ENCODE measurements around the gene TACR2. TPM values are rescaled to one million over a fixed set of nuclear protein-coding genes. Genes with fewer than 3 reads are reported as not detected.

Gene TACR2
- polyA plus RNA-seq, 2 of the 4 experiments (the other 2 are of a cell fraction), result 0.09 to 0.16 TPM

DNA sequence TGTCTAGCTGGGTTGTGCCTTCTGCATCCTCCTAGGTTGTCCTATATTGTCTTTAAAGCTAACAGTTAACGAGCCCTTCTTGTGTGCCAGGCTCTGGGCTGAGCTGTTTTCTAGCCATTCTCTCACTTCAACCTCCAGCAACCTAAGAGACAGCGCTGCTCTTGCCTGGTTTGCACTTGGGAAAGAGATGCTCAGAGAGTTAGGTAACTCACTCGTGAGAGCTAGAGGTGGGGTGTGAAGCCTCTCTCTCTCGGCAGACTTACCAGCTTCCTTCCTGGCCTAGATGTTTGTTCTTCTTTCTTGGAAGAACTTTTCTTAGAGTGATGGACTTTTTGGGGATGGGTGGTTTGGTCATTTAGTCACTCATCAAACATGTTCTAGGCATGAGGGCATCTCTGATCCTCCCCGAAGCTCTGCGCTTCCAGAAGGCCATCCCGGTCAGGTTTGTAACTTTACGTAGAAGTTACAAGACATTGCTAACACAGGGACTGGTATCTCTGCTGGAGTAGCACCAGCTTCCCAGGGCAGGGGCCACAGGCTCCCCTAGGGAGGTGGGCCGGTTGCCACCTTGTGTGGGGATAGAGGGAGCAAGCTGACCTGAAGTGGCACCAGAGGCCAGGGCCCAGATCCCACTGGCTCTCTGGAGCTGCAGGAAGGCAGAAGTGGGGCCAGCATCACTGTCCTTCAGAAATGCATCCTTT lies 48.9 kb upstream of the TACR2 start:
- no peaks in the 10 kb centered on the region for H3K9me3 ChIP-seq
- H3K4me2 ChIP-seq, result peak overlapping the region; percentile 46; the same call in 2 of the 3 replicates
- ChIA-PET CTCF (interaction anchor here (1.1 to 1.8 kb wide), 5 partner anchors 10 to 173 kb away, joined by 3 to 7 read pairs (median 3); no protein-coding TSS in a partner anchor), POLR2A (interaction anchor here (0.7 kb wide), 1 partner anchor 9 kb away, joined by 4 read pairs; no protein-coding TSS in a partner anchor)
- WGBS (ENCODE audit: missing lambda C conversion rate), result 89% methylated on average over 9 of the region's 9 CpGs
- no peak for DNase-seq (ENCODE audit: low read depth in 1 of 2, low spot score in 1 of 2)
- FAIRE-seq, result no peak
- H3K4me3 ChIP-seq, result no peak overlapping the region
- no peak for ATAC-seq
- peaks cover 66% of the 10 kb centered on the region for H3K4me1 ChIP-seq
- TF ChIP-seq HMGXB4 (CRISPR knock-in tag; IDR thresholded peaks at IDR 0.05; ENCODE audit: borderline replicate concordance) (no peak), RARB (CRISPR knock-in tag; IDR thresholded peaks at IDR 0.05) (no peak), CHD2 (IDR thresholded peaks at IDR 0.05; ENCODE audit: low read length, partially characterized antibody) (no peak), MAFK (IDR thresholded peaks at IDR 0.05; ENCODE audit: partially characterized antibody) (no peak), FOSL2 (IDR thresholded peaks at IDR 0.05) (no peak), FOSL2 (CRISPR knock-in tag; IDR thresholded peaks at IDR 0.05) (no peak), NR3C1 (IDR thresholded peaks at IDR 0.05) (no peak), RCOR1 (IDR thresholded peaks at IDR 0.05; ENCODE audit: low read depth, low read length) (no peak), EHMT2 (IDR thresholded peaks at IDR 0.05; ENCODE audit: low read depth) (no peak), KDM5A (IDR thresholded peaks at IDR 0.05) (no peak), USF2 (IDR thresholded peaks at IDR 0.05) (no peak), JUN (IDR thresholded peaks at IDR 0.05) (no peak), HOXA7 (CRISPR knock-in tag; IDR thresholded peaks at IDR 0.05) (no peak), TFCP2L1 (CRISPR knock-in tag; IDR thresholded peaks at IDR 0.05) (no peak)
- TF ChIP-seq, protein P1, sequence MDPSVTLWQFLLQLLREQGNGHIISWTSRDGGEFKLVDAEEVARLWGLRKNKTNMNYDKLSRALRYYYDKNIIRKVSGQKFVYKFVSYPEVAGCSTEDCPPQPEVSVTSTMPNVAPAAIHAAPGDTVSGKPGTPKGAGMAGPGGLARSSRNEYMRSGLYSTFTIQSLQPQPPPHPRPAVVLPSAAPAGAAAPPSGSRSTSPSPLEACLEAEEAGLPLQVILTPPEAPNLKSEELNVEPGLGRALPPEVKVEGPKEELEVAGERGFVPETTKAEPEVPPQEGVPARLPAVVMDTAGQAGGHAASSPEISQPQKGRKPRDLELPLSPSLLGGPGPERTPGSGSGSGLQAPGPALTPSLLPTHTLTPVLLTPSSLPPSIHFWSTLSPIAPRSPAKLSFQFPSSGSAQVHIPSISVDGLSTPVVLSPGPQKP (IDR thresholded peaks at IDR 0.05; ENCODE audit: low read depth, low read length), result no peak
- TF ChIP-seq, protein P2, sequence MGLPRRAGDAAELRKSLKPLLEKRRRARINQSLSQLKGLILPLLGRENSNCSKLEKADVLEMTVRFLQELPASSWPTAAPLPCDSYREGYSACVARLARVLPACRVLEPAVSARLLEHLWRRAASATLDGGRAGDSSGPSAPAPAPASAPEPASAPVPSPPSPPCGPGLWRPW (IDR thresholded peaks at IDR 0.05), result no peak
- peak overlapping the region; percentile 52 to 68; a peak in 5 of 6 replicates for H3K27ac ChIP-seq

- FAIRE-seq (no peak), DNase-seq (ENCODE audit: low read depth in 1 of 2, low spot score in 1 of 2) (no peak), ATAC-seq (peak; percentile 49 to 74; a peak in 5 of 6 replicates)
- Histone ChIP-seq H3K9me3 (no peaks in the 10 kb centered on the region), H3K27ac (peak overlapping the region; percentile 52 to 68), H3K4me1 (peaks cover 64% of the 10 kb centered on the region), H3K4me2 (peak overlapping the region; percentile 46), H3K4me3 (no peak overlapping the region)
- ChIA-PET POLR2A (no interaction called here), CTCF (interaction anchor here (0.9 to 1.8 kb wide), 5 partner anchors 8 to 42 kb away, joined by 3 to 7 read pairs (median 4); no protein-coding TSS in a partner anchor)
- 14% methylated on average over 1 of the region's 2 CpGs for WGBS (ENCODE audit: missing lambda C conversion rate)
- TF ChIP-seq, protein P3, sequence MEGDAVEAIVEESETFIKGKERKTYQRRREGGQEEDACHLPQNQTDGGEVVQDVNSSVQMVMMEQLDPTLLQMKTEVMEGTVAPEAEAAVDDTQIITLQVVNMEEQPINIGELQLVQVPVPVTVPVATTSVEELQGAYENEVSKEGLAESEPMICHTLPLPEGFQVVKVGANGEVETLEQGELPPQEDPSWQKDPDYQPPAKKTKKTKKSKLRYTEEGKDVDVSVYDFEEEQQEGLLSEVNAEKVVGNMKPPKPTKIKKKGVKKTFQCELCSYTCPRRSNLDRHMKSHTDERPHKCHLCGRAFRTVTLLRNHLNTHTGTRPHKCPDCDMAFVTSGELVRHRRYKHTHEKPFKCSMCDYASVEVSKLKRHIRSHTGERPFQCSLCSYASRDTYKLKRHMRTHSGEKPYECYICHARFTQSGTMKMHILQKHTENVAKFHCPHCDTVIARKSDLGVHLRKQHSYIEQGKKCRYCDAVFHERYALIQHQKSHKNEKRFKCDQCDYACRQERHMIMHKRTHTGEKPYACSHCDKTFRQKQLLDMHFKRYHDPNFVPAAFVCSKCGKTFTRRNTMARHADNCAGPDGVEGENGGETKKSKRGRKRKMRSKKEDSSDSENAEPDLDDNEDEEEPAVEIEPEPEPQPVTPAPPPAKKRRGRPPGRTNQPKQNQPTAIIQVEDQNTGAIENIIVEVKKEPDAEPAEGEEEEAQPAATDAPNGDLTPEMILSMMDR (IDR thresholded peaks at IDR 0.05), result no peak
- no peak for TF ChIP-seq JUN (IDR thresholded peaks at IDR 0.05)
- no peak for TF ChIP-seq POLR2AphosphoS2 (conservative IDR thresholded peaks at IDR 0.05; ENCODE audit: low read length)
- no peak for TF ChIP-seq CBX8 (IDR thresholded peaks at IDR 0.05)
- TF ChIP-seq RNF2 (IDR thresholded peaks at IDR 0.05; ENCODE audit: borderline replicate concordance, low read depth), result no peak
- TF ChIP-seq EHMT2 (IDR thresholded peaks at IDR 0.05; ENCODE audit: low read depth), result no peak
- TF ChIP-seq NR3C1 (IDR thresholded peaks at IDR 0.05), result no peak
- TF ChIP-seq ZFP36 (IDR thresholded peaks at IDR 0.05; ENCODE audit: borderline replicate concordance, partially characterized antibody), result no peak
- TF ChIP-seq ZC3H11A (IDR thresholded peaks at IDR 0.05), result no peak
- TF ChIP-seq, protein P1 (IDR thresholded peaks at IDR 0.05; ENCODE audit: low read depth, low read length), result no peak
- TF ChIP-seq BCL3 (IDR thresholded peaks at IDR 0.05), result no peak
- TF ChIP-seq NPAS2 (CRISPR knock-in tag; IDR thresholded peaks at IDR 0.05; ENCODE audit: borderline replicate concordance), result no peak
Measured at GRCh38 chr10:69464801-69465401, 48.2 kb upstream of the TACR2 start.
